ENCODE data around the gene ACAN. TPM values are rescaled to one million over a fixed set of nuclear protein-coding genes. Genes with fewer than 3 reads are reported as not detected.

The ACAN gene
- polyA plus RNA-seq (2013, experiment 1 of 2): 0.40 TPM
- polyA plus RNA-seq (2013, experiment 2 of 2): 0.57 TPM

GRCh38 chr15:88803241-88803919 is at the start of gene ACAN:
Gene ACAN (plus strand): TSS chr15:88803436. CDS start chr15:88836207, 32,771 bp downstream.
- H3K4me3 ChIP-seq (ENCODE audit: low read length): peak within 1 kb of the TSS; percentile 66
- no peaks in the 10 kb centered on the region for H3K4me1 ChIP-seq (ENCODE audit: insufficient read depth, low read length)
- no peak within 1 kb of the TSS for H3K27ac ChIP-seq (ENCODE audit: low read depth, low read length)
- WGBS: under 1% methylated on average over 48 of the region's 61 CpGs
- H3K27me3 ChIP-seq (ENCODE audit: insufficient read depth, low read length): peaks cover 76% of the 10 kb centered on the region
- H3K36me3 ChIP-seq (ENCODE audit: insufficient read depth, low read length): no peaks in the 10 kb centered on the region
- no peaks in the 10 kb centered on the region for H3K9me3 ChIP-seq (ENCODE audit: insufficient read depth, low read depth, low read length)
- H3K9ac ChIP-seq (ENCODE audit: low read depth, low read length): peak within 1 kb of the TSS; percentile 54

- no peak overlapping the region for H3K27ac ChIP-seq (ENCODE audit: low read depth, low read length)
- H3K36me3 ChIP-seq (ENCODE audit: insufficient read depth, low read length): no peaks in the 10 kb centered on the region
- 90% methylated on average over 4 of the region's 4 CpGs for WGBS
- no peaks in the 10 kb centered on the region for H3K9me3 ChIP-seq (ENCODE audit: insufficient read depth, low read depth, low read length)
- H3K4me3 ChIP-seq (ENCODE audit: low read length): no peak overlapping the region
- H3K27me3 ChIP-seq (ENCODE audit: insufficient read depth, low read length): peaks cover 2% of the 10 kb centered on the region; the same call in 1 of the 2 replicates
- no peaks in the 10 kb centered on the region for H3K4me1 ChIP-seq (ENCODE audit: insufficient read depth, low read length)
- no peak overlapping the region for H3K9ac ChIP-seq (ENCODE audit: low read depth, low read length)
Observed at GRCh38 chr15:88756521-88756920, 46.7 kb upstream of the ACAN start.

- Histone ChIP-seq H3K9ac (ENCODE audit: low read depth, low read length) (no peak overlapping the region), H3K4me1 (ENCODE audit: insufficient read depth, low read length) (no peaks in the 10 kb centered on the region), H3K27ac (ENCODE audit: low read depth, low read length) (no peak overlapping the region), H3K36me3 (ENCODE audit: insufficient read depth, low read length) (no peaks in the 10 kb centered on the region), H3K4me3 (ENCODE audit: low read length) (no peak overlapping the region), H3K27me3 (ENCODE audit: insufficient read depth, low read length) (peaks cover 2% of the 10 kb centered on the region; the same call in 1 of the 2 replicates), H3K9me3 (ENCODE audit: insufficient read depth, low read depth, low read length) (no peaks in the 10 kb centered on the region)
- 91% methylated on average over 3 of the region's 3 CpGs for WGBS
Observed at GRCh38 chr15:88756921-88757320, 46.3 kb upstream of the ACAN start.

- Histone ChIP-seq H3K36me3 (ENCODE audit: insufficient read depth, low read length) (no peaks in the 10 kb centered on the region), H3K27ac (ENCODE audit: low read depth, low read length) (no peak overlapping the region), H3K4me1 (ENCODE audit: insufficient read depth, low read length) (no peaks in the 10 kb centered on the region), H3K27me3 (ENCODE audit: insufficient read depth, low read length) (peaks cover 2% of the 10 kb centered on the region; the same call in 1 of the 2 replicates), H3K9ac (ENCODE audit: low read depth, low read length) (no peak overlapping the region), H3K4me3 (ENCODE audit: low read length) (no peak overlapping the region), H3K9me3 (ENCODE audit: insufficient read depth, low read depth, low read length) (no peaks in the 10 kb centered on the region)
- WGBS: 91% methylated on average over 1 of the region's 1 CpG
Observed at GRCh38 chr15:88759872-88760271, 43.4 kb upstream of the ACAN start.

GRCh38 chr15:88764448-88764847 is 38.8 kb upstream of the ACAN start:
- WGBS: 100% methylated on average over 1 of the region's 1 CpG

GRCh38 chr15:88765212-88765611 is 38.0 kb upstream of the ACAN start:
- no peak overlapping the region for H3K4me3 ChIP-seq (ENCODE audit: low read length)
- peaks cover 2% of the 10 kb centered on the region; the same call in 1 of the 2 replicates for H3K9me3 ChIP-seq (ENCODE audit: insufficient read depth, low read depth, low read length)
- no peak overlapping the region for H3K9ac ChIP-seq (ENCODE audit: low read depth, low read length)
- 85% methylated on average over 2 of the region's 2 CpGs for WGBS
- no peaks in the 10 kb centered on the region for H3K36me3 ChIP-seq (ENCODE audit: insufficient read depth, low read length)
- no peaks in the 10 kb centered on the region for H3K4me1 ChIP-seq (ENCODE audit: insufficient read depth, low read length)
- no peak overlapping the region for H3K27ac ChIP-seq (ENCODE audit: low read depth, low read length)
- peaks cover 30% of the 10 kb centered on the region for H3K27me3 ChIP-seq (ENCODE audit: insufficient read depth, low read length)

More at GRCh38 chr15:88764448-88764847, 38.8 kb upstream of the ACAN start:
- no peaks in the 10 kb centered on the region for H3K4me1 ChIP-seq (ENCODE audit: insufficient read depth, low read length)
- H3K27ac ChIP-seq (ENCODE audit: low read depth, low read length): no peak overlapping the region
- no peak overlapping the region for H3K9ac ChIP-seq (ENCODE audit: low read depth, low read length)
- no peak overlapping the region for H3K4me3 ChIP-seq (ENCODE audit: low read length)
- H3K9me3 ChIP-seq (ENCODE audit: insufficient read depth, low read depth, low read length): no peaks in the 10 kb centered on the region
- H3K36me3 ChIP-seq (ENCODE audit: insufficient read depth, low read length): no peaks in the 10 kb centered on the region
- peaks cover 23% of the 10 kb centered on the region for H3K27me3 ChIP-seq (ENCODE audit: insufficient read depth, low read length)

GRCh38 chr15:88769161-88769971 is 33.9 kb upstream of the ACAN start:
- peak overlapping the region; percentile 76 for H3K4me3 ChIP-seq (ENCODE audit: low read length)
- peak overlapping the region; percentile 62 for H3K9ac ChIP-seq (ENCODE audit: low read depth, low read length)
- H3K9me3 ChIP-seq (ENCODE audit: insufficient read depth, low read depth, low read length): peaks cover 6% of the 10 kb centered on the region; the same call in 1 of the 2 replicates
- H3K4me1 ChIP-seq (ENCODE audit: insufficient read depth, low read length): no peaks in the 10 kb centered on the region
- H3K27ac ChIP-seq (ENCODE audit: low read depth, low read length): no peak overlapping the region
- no peaks in the 10 kb centered on the region for H3K36me3 ChIP-seq (ENCODE audit: insufficient read depth, low read length)
- peaks cover 41% of the 10 kb centered on the region for H3K27me3 ChIP-seq (ENCODE audit: insufficient read depth, low read length)
- 13% methylated on average over 38 of the region's 38 CpGs for WGBS

GRCh38 chr15:88775776-88776175 is 27.5 kb upstream of the ACAN start:
- peaks cover 5% of the 10 kb centered on the region for H3K27me3 ChIP-seq (ENCODE audit: insufficient read depth, low read length)
- H3K4me3 ChIP-seq (ENCODE audit: low read length): no peak overlapping the region
- H3K36me3 ChIP-seq (ENCODE audit: insufficient read depth, low read length): no peaks in the 10 kb centered on the region
- H3K9ac ChIP-seq (ENCODE audit: low read depth, low read length): no peak overlapping the region
- WGBS: 96% methylated on average over 4 of the region's 4 CpGs
- no peaks in the 10 kb centered on the region for H3K4me1 ChIP-seq (ENCODE audit: insufficient read depth, low read length)
- no peaks in the 10 kb centered on the region for H3K9me3 ChIP-seq (ENCODE audit: insufficient read depth, low read depth, low read length)
- no peak overlapping the region for H3K27ac ChIP-seq (ENCODE audit: low read depth, low read length)

- Histone ChIP-seq H3K27me3 (ENCODE audit: insufficient read depth, low read length) (no peaks in the 10 kb centered on the region), H3K9me3 (ENCODE audit: insufficient read depth, low read depth, low read length) (no peaks in the 10 kb centered on the region), H3K4me3 (ENCODE audit: low read length) (no peak overlapping the region), H3K36me3 (ENCODE audit: insufficient read depth, low read length) (no peaks in the 10 kb centered on the region), H3K9ac (ENCODE audit: low read depth, low read length) (no peak overlapping the region), H3K4me1 (ENCODE audit: insufficient read depth, low read length) (no peaks in the 10 kb centered on the region), H3K27ac (ENCODE audit: low read depth, low read length) (no peak overlapping the region)
- WGBS: 92% methylated on average over 3 of the region's 3 CpGs
Observed at GRCh38 chr15:88776646-88777045, 26.6 kb upstream of the ACAN start.

- no peaks in the 10 kb centered on the region for H3K27me3 ChIP-seq (ENCODE audit: insufficient read depth, low read length)
- no peak overlapping the region for H3K27ac ChIP-seq (ENCODE audit: low read depth, low read length)
- no peak overlapping the region for H3K9ac ChIP-seq (ENCODE audit: low read depth, low read length)
- no peak overlapping the region for H3K4me3 ChIP-seq (ENCODE audit: low read length)
- H3K9me3 ChIP-seq (ENCODE audit: insufficient read depth, low read depth, low read length): no peaks in the 10 kb centered on the region
- no peaks in the 10 kb centered on the region for H3K4me1 ChIP-seq (ENCODE audit: insufficient read depth, low read length)
- no CpG with 5 or more reads among the region's 1 CpG for WGBS
- no peaks in the 10 kb centered on the region for H3K36me3 ChIP-seq (ENCODE audit: insufficient read depth, low read length)
Observed at GRCh38 chr15:88779944-88780343, 23.3 kb upstream of the ACAN start.

GRCh38 chr15:88782465-88782864 is 20.8 kb upstream of the ACAN start:
- Histone ChIP-seq H3K4me1 (ENCODE audit: insufficient read depth, low read length) (no peaks in the 10 kb centered on the region), H3K9ac (ENCODE audit: low read depth, low read length) (no peak overlapping the region), H3K27ac (ENCODE audit: low read depth, low read length) (no peak overlapping the region), H3K27me3 (ENCODE audit: insufficient read depth, low read length) (no peaks in the 10 kb centered on the region), H3K36me3 (ENCODE audit: insufficient read depth, low read length) (no peaks in the 10 kb centered on the region), H3K9me3 (ENCODE audit: insufficient read depth, low read depth, low read length) (no peaks in the 10 kb centered on the region), H3K4me3 (ENCODE audit: low read length) (no peak overlapping the region)
- 85% methylated on average over 8 of the region's 8 CpGs for WGBS
